Endodermal cell (in vitro differentiated cells): ENCODE results near the gene CRTAC1. TPM values are rescaled to one million over a fixed set of nuclear protein-coding genes. Genes with fewer than 3 reads are reported as not detected.

Experiments used
- DNase-seq: peaks from one replicate; pipeline ENCODE4 v3.0.0-alpha.2; 2017
- H3K27ac ChIP-seq: 2 replicates; pipeline ENCODE4 v1.5.1; 2013; ENCODE audit warnings: mild to moderate bottlenecking, low read depth, low read length, moderate library complexity
- H3K27me3 ChIP-seq: 2 replicates; pipeline ENCODE4 v1.6.1; 2013; ENCODE audit warnings: mild to moderate bottlenecking, low read length, moderate library complexity; ENCODE audit not compliant: insufficient read depth, control insufficient read depth, poor library complexity, severe bottlenecking
- H3K36me3 ChIP-seq: 2 replicates; pipeline ENCODE4 v1.7.0; 2013; ENCODE audit warnings: mild to moderate bottlenecking, low read length, moderate library complexity; ENCODE audit not compliant: control insufficient read depth, insufficient read depth
- H3K4me1 ChIP-seq: one replicate; pipeline ENCODE4 v1.7.0; 2013; ENCODE audit warnings: low read length; ENCODE audit not compliant: control insufficient read depth, insufficient read depth
- H3K4me3 ChIP-seq: 2 replicates; pipeline ENCODE4 v1.5.1; 2013; ENCODE audit warnings: mild to moderate bottlenecking, low read length, moderate library complexity
- H3K9ac ChIP-seq: 2 replicates; pipeline ENCODE4 v1.6.1; 2013; ENCODE audit warnings: mild to moderate bottlenecking, low read length, moderate library complexity; ENCODE audit not compliant: poor library complexity, severe bottlenecking; ENCODE audit errors: extremely low read depth
- H3K9me3 ChIP-seq: 2 replicates; pipeline ENCODE4 v1.6.1; 2013; ENCODE audit warnings: mild to moderate bottlenecking, low read length, moderate library complexity; ENCODE audit not compliant: control insufficient read depth
- H3K27ac Mint-ChIP-seq: 2 replicates; pipeline ENCODE4 v1.8.0; 2020; ENCODE audit warnings: mixed read lengths
- H3K27me3 Mint-ChIP-seq: 2 replicates; pipeline ENCODE4 v1.8.0; 2021; ENCODE audit warnings: mild to moderate bottlenecking, mixed read lengths; ENCODE audit not compliant: insufficient read depth
- H3K36me3 Mint-ChIP-seq: 2 replicates; pipeline ENCODE4 v1.8.0; 2020; ENCODE audit warnings: low read depth, mixed read lengths
- H3K4me1 Mint-ChIP-seq: 2 replicates; pipeline ENCODE4 v1.8.0; 2020; ENCODE audit warnings: mixed read lengths
- H3K4me3 Mint-ChIP-seq: 2 replicates; pipeline ENCODE4 v1.8.0; 2020; ENCODE audit warnings: mild to moderate bottlenecking, moderate library complexity, mixed read lengths
- H3K9me3 Mint-ChIP-seq: 2 replicates; pipeline ENCODE4 v1.8.0; 2020; ENCODE audit warnings: mild to moderate bottlenecking, mixed read lengths
- WGBS, 2 experiments: methylation state at CpG; one replicate each; pipeline versions ENCODE4 v1.1.5 to v1.1.7; 2013; ENCODE audit warnings: missing lambda C conversion rate in 2 of 2, mixed read lengths in 1 of 2; ENCODE audit not compliant: insufficient coverage in 1 of 2, insufficient read length in 1 of 2; 5-methylcytosine and 5-hydroxymethylcytosine counted together
- total RNA-seq, 2 donors: library from RNA; stranded (reverse); fragmentation: NEBNext Ultra II Directional in 1 of 2; extraction: Animal tissue kit (Norgen Biotek cat#: 25700) in 1 of 2; gene quantifications; 2 replicates in 1 of 2; 3 replicates in 1 of 2; pipeline ENCODE4 v1.2.1, GENCODE V29; 2021
- TF ChIP-seq, protein P1 (sequence below): fragments of 200-600 bp; sonication (generic); conservative IDR thresholded peaks from 2 replicates; pipeline ENCODE4 v1.5.0; 2021; ENCODE audit warnings: antibody characterized with exemption, mild to moderate bottlenecking

Gene CRTAC1
- total RNA-seq, 2 donors from 2014 or later = 0.13 to 0.24 TPM

DNA sequence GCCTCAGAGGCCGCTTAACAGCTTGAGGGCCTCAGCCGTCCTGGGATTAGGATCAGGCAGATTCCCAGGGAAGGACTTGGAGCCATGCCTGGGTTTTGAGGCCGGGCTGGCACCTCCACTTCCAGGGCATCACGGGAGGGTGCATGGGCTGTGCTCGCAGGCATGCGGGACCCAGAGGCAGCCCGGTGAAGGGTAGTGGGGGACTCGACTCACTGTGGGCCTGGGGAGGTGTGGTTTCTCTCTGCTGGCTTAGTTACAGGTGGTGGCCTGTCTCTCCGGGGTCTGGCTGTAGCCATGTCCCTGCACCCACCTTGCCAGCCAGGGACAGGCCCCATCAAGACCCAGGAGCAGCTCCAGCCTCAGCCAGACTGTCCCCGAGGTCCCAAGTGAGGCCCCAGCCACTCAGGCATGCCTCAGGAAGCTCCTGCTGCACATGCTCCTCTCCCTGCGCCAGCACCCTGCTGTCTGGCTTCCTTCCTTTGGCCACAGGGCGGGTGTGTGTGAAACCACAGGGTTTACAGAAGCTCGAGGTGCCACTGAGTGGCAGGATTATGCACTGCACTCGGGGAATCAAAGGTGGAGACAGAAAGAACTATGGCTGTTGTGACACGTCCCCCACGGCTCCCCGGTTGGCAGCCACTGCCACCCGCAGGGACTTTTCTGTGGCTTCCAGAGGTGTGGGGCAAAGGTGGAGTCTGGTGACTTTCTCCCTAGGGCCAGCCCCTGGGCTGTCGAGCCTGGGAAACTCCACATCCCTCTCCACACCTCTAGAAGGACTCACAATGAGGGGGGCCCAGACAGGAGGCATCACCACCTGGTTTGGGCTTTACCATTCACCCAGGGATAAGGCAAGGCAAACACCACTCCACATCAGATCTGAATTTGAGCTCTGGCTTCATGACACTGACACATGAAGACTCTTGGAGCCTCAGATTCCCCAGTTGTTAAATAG lies 161.1 kb downstream of the CRTAC1 start:
- peaks cover 3% of the 10 kb centered on the region for H3K4me1 ChIP-seq
- H3K9me3 Mint-ChIP-seq = no peaks in the 10 kb centered on the region
- H3K27ac ChIP-seq = no peak overlapping the region
- no peaks in the 10 kb centered on the region for H3K36me3 Mint-ChIP-seq
- H3K9me3 ChIP-seq = no peaks in the 10 kb centered on the region
- peaks cover 11% of the 10 kb centered on the region for H3K4me1 Mint-ChIP-seq
- H3K4me3 Mint-ChIP-seq = no peak overlapping the region
- no peaks in the 10 kb centered on the region for H3K36me3 ChIP-seq
- no peak overlapping the region for H3K9ac ChIP-seq
- H3K4me3 ChIP-seq = no peak overlapping the region
- H3K27ac Mint-ChIP-seq = peak overlapping the region; percentile 61
- H3K27me3 ChIP-seq = no peaks in the 10 kb centered on the region
- peaks cover 16% of the 10 kb centered on the region for H3K27me3 Mint-ChIP-seq
- DNase-seq = peak; percentile 95
- TF ChIP-seq, protein P1, sequence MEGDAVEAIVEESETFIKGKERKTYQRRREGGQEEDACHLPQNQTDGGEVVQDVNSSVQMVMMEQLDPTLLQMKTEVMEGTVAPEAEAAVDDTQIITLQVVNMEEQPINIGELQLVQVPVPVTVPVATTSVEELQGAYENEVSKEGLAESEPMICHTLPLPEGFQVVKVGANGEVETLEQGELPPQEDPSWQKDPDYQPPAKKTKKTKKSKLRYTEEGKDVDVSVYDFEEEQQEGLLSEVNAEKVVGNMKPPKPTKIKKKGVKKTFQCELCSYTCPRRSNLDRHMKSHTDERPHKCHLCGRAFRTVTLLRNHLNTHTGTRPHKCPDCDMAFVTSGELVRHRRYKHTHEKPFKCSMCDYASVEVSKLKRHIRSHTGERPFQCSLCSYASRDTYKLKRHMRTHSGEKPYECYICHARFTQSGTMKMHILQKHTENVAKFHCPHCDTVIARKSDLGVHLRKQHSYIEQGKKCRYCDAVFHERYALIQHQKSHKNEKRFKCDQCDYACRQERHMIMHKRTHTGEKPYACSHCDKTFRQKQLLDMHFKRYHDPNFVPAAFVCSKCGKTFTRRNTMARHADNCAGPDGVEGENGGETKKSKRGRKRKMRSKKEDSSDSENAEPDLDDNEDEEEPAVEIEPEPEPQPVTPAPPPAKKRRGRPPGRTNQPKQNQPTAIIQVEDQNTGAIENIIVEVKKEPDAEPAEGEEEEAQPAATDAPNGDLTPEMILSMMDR = peak; percentile 82
- WGBS, 2 experiments = 49 to 53% methylated on average over 10 to 19 of the region's 19 CpGs

DNA sequence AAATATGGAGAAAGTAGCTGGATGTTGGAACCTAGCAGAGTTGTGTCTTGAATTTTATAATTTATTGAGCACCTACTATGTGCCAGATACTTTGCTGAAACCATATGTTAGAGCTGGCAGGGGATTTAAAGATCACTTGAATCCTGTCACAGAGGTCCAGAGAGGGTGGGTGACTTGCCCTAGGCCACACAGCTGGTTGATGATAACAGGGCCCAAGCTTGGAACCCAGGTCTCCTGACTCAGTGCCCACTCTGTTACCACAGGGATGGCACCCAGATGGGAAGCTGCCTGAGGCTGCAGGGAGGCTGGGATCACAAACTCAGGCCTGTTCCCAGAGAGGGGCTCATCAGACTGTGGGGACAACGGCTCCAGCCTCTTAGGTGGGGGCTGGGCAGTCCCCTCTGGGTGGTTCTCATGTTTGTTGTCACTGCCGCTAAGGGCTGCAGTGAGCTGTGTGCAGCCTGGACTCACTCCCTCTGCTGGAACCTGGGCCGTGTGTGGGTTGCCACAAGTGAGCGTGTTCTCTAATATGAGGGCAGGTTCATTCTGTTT lies 162.2 kb downstream of the CRTAC1 start:
- WGBS, 2 experiments = 88 to 92% methylated on average over 3 to 4 of the region's 4 CpGs
- TF ChIP-seq, protein P1 = no peak
- Mint-ChIP-seq H3K4me3 (no peak overlapping the region), H3K36me3 (no peaks in the 10 kb centered on the region), H3K27ac (no peak overlapping the region), H3K9me3 (no peaks in the 10 kb centered on the region), H3K4me1 (peaks cover 11% of the 10 kb centered on the region), H3K27me3 (peaks cover 17% of the 10 kb centered on the region)
- no peaks in the 10 kb centered on the region for H3K27me3 ChIP-seq
- no peaks in the 10 kb centered on the region for H3K36me3 ChIP-seq
- peaks cover 3% of the 10 kb centered on the region for H3K4me1 ChIP-seq
- H3K9me3 ChIP-seq = no peaks in the 10 kb centered on the region
- DNase-seq = no peak
- no peak overlapping the region for H3K4me3 ChIP-seq
- H3K27ac ChIP-seq = no peak overlapping the region
- H3K9ac ChIP-seq = no peak overlapping the region

DNA sequence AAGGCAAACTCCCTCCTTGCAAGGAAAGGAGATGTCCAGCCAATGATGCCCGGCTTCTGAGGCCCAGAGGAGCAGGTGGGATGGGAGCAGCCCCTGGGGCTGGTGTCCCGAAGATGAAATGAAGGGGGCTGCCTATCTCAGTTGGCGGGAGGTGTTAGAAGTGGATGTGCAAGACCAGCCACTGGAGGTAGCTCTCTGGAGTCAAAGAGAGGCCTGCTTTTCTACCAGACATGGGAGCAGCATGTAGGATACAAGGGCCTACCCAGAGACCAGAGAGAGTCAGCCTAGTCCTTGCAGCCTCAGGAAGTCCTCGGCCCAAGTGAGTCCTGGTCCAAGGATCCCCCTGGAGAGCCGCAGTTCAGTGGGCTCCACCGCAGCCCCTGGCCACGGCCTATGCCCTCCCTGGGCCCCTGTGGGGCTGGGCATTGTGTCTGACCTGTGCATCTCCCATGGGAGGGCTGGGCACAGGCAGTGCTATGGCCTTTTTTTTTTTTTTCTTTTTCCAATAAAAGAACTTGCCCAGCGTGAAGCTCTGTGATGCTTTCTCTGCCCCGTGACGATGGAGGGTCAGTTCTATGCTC lies 163.1 kb downstream of the CRTAC1 start:
- Histone ChIP-seq H3K9me3 (no peaks in the 10 kb centered on the region), H3K4me1 (peaks cover 3% of the 10 kb centered on the region), H3K36me3 (no peaks in the 10 kb centered on the region), H3K27ac (no peak overlapping the region), H3K27me3 (no peaks in the 10 kb centered on the region), H3K9ac (no peak overlapping the region), H3K4me3 (no peak overlapping the region)
- no peaks in the 10 kb centered on the region for H3K36me3 Mint-ChIP-seq
- TF ChIP-seq, protein P1 = no peak
- no peaks in the 10 kb centered on the region for H3K9me3 Mint-ChIP-seq
- 92% methylated on average over 8 to 10 of the region's 10 CpGs for WGBS, 2 experiments
- peaks cover 10% of the 10 kb centered on the region for H3K27me3 Mint-ChIP-seq
- H3K4me1 Mint-ChIP-seq = peaks cover 17% of the 10 kb centered on the region
- H3K27ac Mint-ChIP-seq = no peak overlapping the region
- H3K4me3 Mint-ChIP-seq = no peak overlapping the region
- no peak for DNase-seq
